ENCODE data around the gene KIF7. TPM values are rescaled to one million over a fixed set of nuclear protein-coding genes. Genes with fewer than 3 reads are reported as not detected.
A peak's percentile ranks its signal among the peaks of the same experiment; 100 is the strongest.

The KIF7 gene
- total and polyA plus RNA-seq, 2 of the 8 experiments (the other 6 are each of a cell fraction or from before 2014, with no cell fraction given): 4.9 to 14.0 TPM

DNA sequence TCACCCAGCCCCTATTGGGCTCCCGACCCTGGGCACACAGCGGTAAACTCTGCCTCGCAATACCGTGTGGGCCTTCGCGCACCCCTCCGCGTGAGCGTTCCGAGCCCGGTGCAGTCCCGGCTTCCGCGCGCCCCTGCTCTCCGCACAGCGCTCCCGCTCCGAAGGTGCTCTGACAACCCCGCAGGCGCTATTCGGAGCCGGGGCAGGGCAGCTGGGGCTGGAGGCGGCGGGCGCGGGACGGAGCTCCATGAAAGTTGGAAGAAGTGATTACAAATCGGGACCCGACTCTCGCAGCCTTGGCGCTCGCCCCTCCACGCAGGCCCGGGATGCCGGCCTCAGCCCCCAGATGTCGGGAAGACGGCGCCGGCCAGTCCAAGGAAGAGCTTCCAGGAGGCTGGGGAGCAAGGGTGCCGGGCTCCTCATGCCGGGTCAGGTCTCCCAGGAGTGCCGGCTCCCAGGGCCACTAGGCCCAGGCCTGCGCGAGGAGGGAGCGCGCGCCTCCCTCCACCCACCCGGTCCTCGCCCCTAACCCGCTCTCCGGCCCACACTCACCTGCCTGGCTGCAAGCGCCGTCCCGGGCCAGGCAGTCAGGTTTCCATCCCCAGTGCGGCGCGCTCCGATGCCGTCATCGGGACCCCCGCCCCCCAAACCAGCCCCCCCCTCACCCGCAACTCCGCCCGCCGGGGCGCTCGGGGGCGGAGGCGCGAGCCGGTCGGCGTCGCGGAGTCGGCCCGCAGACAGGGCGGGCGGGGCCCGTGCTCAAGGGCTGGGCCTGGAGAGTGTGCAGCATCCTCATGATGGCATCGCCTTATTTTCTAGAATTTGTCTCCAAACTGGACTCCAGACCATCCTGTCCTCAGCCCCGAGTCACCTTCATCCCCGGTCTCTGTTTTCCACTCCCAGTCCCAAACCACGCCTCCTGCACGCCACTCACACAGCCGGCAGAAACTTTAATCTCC, at the start of gene KIF7 (continued):
- TF ChIP-seq, protein P1, sequence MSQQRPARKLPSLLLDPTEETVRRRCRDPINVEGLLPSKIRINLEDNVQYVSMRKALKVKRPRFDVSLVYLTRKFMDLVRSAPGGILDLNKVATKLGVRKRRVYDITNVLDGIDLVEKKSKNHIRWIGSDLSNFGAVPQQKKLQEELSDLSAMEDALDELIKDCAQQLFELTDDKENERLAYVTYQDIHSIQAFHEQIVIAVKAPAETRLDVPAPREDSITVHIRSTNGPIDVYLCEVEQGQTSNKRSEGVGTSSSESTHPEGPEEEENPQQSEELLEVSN (IDR thresholded peaks at IDR 0.05): 0 out of 2 replicates have a peak, but pooled peaks have one; percentile 11
- TF ChIP-seq, protein P2, sequence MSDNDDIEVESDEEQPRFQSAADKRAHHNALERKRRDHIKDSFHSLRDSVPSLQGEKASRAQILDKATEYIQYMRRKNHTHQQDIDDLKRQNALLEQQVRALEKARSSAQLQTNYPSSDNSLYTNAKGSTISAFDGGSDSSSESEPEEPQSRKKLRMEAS (IDR thresholded peaks at IDR 0.05): peak; percentile 57
- TF ChIP-seq POLR2AphosphoS5 (IDR thresholded peaks at IDR 0.05; ENCODE audit: low read depth, low read length) (peak; percentile 89), SIN3A (conservative IDR thresholded peaks at IDR 0.05 in 1 of 2, IDR thresholded peaks at IDR 0.05 in 1 of 2; ENCODE audit: low read depth in 1 of 2, low read length in 2 of 2) (peak; percentile 41 to 70; a peak in 2 of 4 replicates), GTF2F1 (IDR thresholded peaks at IDR 0.05; ENCODE audit: borderline replicate concordance, low read depth, low read length) (no peak), TEAD4 (IDR thresholded peaks at IDR 0.05; ENCODE audit: low read depth, low read length) (no peak), KDM4A (IDR thresholded peaks at IDR 0.05; ENCODE audit: low read depth, low read length, severe bottlenecking) (peak; percentile 70), SAP30 (IDR thresholded peaks at IDR 0.05; ENCODE audit: insufficient read depth, insufficient replicate concordance, low read length) (no peak), POLR2A (IDR thresholded peaks at IDR 0.05; ENCODE audit: control extremely low read depth in 1 of 2, low read depth in 2 of 2, low read length in 2 of 2) (peak in 1 of 2 experiments; percentile 79; a peak in 2 of 3 replicates), YY1 (IDR thresholded peaks at IDR 0.05; ENCODE audit: low read depth, low read length) (no peak)
